Measurements from ENCODE around the gene FARP1.

The FARP1 gene

GRCh38 chr13:98203646-98204326, 60.9 kb downstream of the FARP1 start:
- DNase-seq: no peak

GRCh38 chr13:98204546-98204945, 61.7 kb downstream of the FARP1 start:
- DNase-seq: no peak

- DNase-seq: no peak
Measured at GRCh38 chr13:98206946-98207345, 64.1 kb downstream of the FARP1 start.

GRCh38 chr13:98207416-98207815, 64.5 kb downstream of the FARP1 start:
- no peak for DNase-seq

- no peak for DNase-seq
Measured at GRCh38 chr13:98208606-98209005, 65.7 kb downstream of the FARP1 start.

- no peak for DNase-seq
Measured at GRCh38 chr13:98212763-98213162, 69.9 kb downstream of the FARP1 start.

- no peak for DNase-seq
Measured at GRCh38 chr13:98213354-98213753, 70.5 kb downstream of the FARP1 start.

GRCh38 chr13:98214008-98214643, 71.2 kb downstream of the FARP1 start:
- no peak for DNase-seq

GRCh38 chr13:98214707-98215106, 71.8 kb downstream of the FARP1 start:
- no peak for DNase-seq

GRCh38 chr13:98215508-98215907, 72.6 kb downstream of the FARP1 start:
- no peak for DNase-seq

GRCh38 chr13:98216135-98216565, 73.3 kb downstream of the FARP1 start:
- no peak for DNase-seq

GRCh38 chr13:98216711-98217285, 73.9 kb downstream of the FARP1 start:
- no peak for DNase-seq

GRCh38 chr13:98217597-98217996, 74.7 kb downstream of the FARP1 start:
- DNase-seq: no peak

- DNase-seq: no peak
Measured at GRCh38 chr13:98219685-98220084, 76.8 kb downstream of the FARP1 start.

GRCh38 chr13:98220271-98220791, 77.4 kb downstream of the FARP1 start:
- DNase-seq: no peak

GRCh38 chr13:98221234-98221633, 78.3 kb downstream of the FARP1 start:
- no peak for DNase-seq

- DNase-seq: no peak
Measured at GRCh38 chr13:98222081-98222554, 79.2 kb downstream of the FARP1 start.

- no peak for DNase-seq
Measured at GRCh38 chr13:98222816-98223215, 79.9 kb downstream of the FARP1 start.

- DNase-seq: no peak
Measured at GRCh38 chr13:98223741-98224140, 80.8 kb downstream of the FARP1 start.

- DNase-seq: no peak
Measured at GRCh38 chr13:98224557-98224956, 81.7 kb downstream of the FARP1 start.

- no peak for DNase-seq
Measured at GRCh38 chr13:98225036-98225940, 82.4 kb downstream of the FARP1 start.

- no peak for DNase-seq
Measured at GRCh38 chr13:98226496-98226895, 83.6 kb downstream of the FARP1 start.
